ENCODE results near the gene MYL6.

GRCh38 chr12:56154246-56154771 is 3.9 kb upstream of the MYL6 start:
- TF ChIP-seq NFE2L1 (CRISPR knock-in tag; IDR thresholded peaks at IDR 0.05) (no peak), CTCF (IDR thresholded peaks at IDR 0.05) (no peak)
